Right kidney (tissue), 1 donor: ENCODE measurements around the gene GADD45GIP1.
A peak's percentile ranks its signal among the peaks of the same experiment; 100 is the strongest.

Experiments used
- DNase-seq: peaks from one replicate; pipeline ENCODE4 v3.0.0-alpha.2; 2016

GADD45GIP1 gene

DNA sequence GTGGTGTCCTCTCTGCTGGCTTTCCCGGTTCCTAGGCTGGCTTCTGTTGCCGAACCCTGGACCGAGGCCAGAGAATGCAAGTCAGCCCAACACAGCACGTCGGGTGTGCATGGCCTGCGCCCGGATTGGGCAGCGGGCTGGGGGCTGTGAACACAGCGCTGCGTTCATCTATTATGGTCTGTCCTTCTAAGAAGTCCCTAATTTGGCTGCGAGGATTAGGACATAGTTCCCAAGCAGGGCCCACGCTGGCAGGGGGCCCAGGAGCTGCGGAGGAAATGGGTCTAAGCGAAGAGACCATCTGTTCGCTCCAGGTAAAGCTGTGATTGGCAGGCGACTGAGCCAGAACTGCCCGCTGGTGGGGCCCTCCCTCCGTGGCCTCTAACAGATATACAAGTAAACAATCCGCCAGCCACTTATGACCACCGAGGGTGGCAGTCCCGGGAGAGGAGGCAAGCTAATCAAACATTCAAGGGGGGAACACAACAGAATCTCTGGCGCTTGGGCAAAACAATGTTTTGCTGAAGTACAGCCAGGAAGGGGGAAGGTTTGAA is 43.9 kb downstream of the GADD45GIP1 start:
- DNase-seq: peak; percentile 65

DNA sequence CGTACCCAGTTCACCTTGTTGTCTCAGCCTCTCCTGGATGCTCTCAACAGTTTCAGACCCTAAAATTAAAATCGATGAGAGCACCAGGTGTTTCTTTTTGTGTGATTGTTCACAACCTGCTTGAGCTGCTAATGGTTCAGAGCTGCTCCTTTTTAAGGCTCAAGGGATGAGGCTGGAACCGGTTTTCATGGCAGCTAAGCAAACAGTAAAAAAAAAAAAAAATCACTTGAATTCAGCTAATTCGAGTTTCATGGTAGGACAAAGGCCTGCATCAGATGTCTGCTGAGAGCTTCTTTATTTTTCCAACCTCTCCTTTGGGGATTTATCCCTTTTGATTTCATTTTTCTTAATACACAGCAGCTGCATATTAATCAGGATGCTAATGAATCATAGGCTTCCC is 44.5 kb downstream of the GADD45GIP1 start:
- DNase-seq: no peak

DNA sequence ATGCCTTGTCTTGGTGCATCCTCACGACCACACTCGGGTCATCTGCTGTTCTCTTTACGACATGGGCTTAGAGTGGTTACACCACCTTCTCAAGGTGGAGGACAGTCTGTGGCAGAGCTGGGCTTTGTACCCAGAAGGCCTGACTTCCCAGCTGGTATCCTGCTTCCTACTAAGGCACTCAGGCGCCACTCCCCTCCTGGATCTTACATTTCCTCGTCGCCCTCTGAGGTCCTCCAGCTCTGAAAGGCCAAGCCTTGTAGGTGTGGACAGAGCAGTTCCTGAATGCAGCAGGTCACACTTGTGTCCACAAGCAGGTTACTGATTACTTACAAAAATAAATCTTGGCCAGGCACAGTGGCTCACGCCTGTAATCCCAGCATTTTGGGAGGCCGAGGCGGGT is 49.9 kb downstream of the GADD45GIP1 start:
- DNase-seq: no peak
